ENCODE measurements around the gene C1D.

The C1D gene

DNA sequence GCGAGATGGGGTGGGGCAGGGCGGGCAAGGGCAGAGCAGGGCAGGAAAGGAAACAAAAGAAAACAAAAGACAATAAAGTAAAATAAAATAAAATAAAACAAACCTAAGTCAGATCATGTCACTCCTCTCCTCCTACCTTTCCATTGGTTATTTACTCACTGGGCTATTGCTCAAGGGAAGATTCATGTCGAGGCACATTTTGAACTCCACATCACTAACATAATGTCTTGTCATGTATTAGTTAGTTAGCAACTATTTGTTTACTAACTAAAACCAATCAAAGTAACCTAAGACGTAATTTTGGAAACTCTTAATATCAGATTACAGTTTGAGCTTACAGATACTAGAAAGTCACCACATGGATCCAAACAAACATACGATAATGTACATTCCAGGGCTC is 2.2 kb downstream of the C1D start:
- no peak overlapping the region for H3K27ac ChIP-seq (ENCODE audit: low read depth, low read length)
- no peaks in the 10 kb centered on the region for H3K36me3 ChIP-seq (ENCODE audit: control insufficient read depth in 5 of 5, insufficient read depth in 5 of 5, low read length in 5 of 5)
- no peaks in the 10 kb centered on the region for H3K27me3 ChIP-seq (ENCODE audit: control insufficient read depth in 5 of 5, insufficient read depth in 4 of 5, low read length in 5 of 5)
- no peak overlapping the region for H3K4me3 ChIP-seq (ENCODE audit: low read depth in 1 of 5, low read length in 5 of 5)
- H3K9me3 ChIP-seq (ENCODE audit: control insufficient read depth in 5 of 5, low read length in 5 of 5) = no peaks in the 10 kb centered on the region
- peaks cover 2 to 31% (median 27%) of the 10 kb centered on the region in 5 donors for H3K4me1 ChIP-seq (ENCODE audit: control insufficient read depth in 5 of 5, insufficient read depth in 5 of 5, low read length in 5 of 5)
- H3K9ac ChIP-seq (ENCODE audit: low read length in 5 of 5) = no peak overlapping the region

DNA sequence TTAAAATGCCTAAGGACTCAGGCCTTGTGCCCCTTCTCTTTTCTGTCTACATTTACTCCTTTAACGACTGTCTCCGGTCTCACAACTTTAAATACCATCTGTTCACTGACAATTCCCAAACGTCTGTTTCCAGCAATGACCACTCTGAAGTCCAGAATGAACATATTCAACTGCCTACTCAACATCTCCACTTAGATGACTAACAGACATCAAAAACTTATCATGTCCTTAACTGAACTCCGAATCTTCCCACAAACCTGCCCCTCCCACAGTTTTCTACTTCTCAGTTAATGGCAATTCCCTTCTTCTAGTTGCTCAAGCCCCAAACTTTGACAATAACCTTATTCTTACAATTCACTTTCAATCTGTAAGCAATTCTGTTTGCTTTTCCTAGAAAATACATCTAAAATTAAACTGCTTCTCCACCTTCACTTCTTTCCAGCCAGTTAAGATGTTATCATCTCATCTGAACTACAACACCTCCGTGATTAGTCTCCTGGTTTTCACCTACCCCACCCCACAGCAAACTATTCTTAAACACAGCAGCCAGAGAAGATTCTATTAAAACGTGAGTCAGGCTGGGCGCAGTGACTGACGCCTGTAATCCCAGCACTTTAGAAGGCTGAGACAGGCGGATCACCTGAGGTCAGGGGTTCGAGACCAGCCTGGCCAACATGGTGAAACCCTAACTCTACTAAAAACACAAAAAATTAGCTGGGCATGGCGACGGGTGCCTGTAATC is 2.8 kb downstream of the C1D start:
- Histone ChIP-seq H3K27me3 (ENCODE audit: control insufficient read depth in 5 of 5, insufficient read depth in 4 of 5, low read length in 5 of 5) (no peaks in the 10 kb centered on the region), H3K27ac (ENCODE audit: low read depth, low read length) (no peak overlapping the region), H3K36me3 (ENCODE audit: control insufficient read depth in 5 of 5, insufficient read depth in 5 of 5, low read length in 5 of 5) (no peaks in the 10 kb centered on the region), H3K4me3 (ENCODE audit: low read depth in 1 of 5, low read length in 5 of 5) (no peak overlapping the region), H3K9me3 (ENCODE audit: control insufficient read depth in 5 of 5, low read length in 5 of 5) (no peaks in the 10 kb centered on the region), H3K4me1 (ENCODE audit: control insufficient read depth in 5 of 5, insufficient read depth in 5 of 5, low read length in 5 of 5) (peaks cover 2 to 31% (median 27%) of the 10 kb centered on the region in 5 donors), H3K9ac (ENCODE audit: low read length in 5 of 5) (no peak overlapping the region)

- Histone ChIP-seq H3K27me3 (ENCODE audit: control insufficient read depth in 5 of 5, insufficient read depth in 4 of 5, low read length in 5 of 5) (no peaks in the 10 kb centered on the region), H3K4me3 (ENCODE audit: low read depth in 1 of 5, low read length in 5 of 5) (no peak overlapping the region), H3K36me3 (ENCODE audit: control insufficient read depth in 5 of 5, insufficient read depth in 5 of 5, low read length in 5 of 5) (no peaks in the 10 kb centered on the region), H3K9ac (ENCODE audit: low read length in 5 of 5) (no peak overlapping the region), H3K4me1 (ENCODE audit: control insufficient read depth in 5 of 5, insufficient read depth in 5 of 5, low read length in 5 of 5) (peaks cover under 1 to 36% (median 23%) of the 10 kb centered on the region in 5 donors), H3K27ac (ENCODE audit: low read depth, low read length) (no peak overlapping the region), H3K9me3 (ENCODE audit: control insufficient read depth in 5 of 5, low read length in 5 of 5) (no peaks in the 10 kb centered on the region)
Observed at GRCh38 chr2:68057658-68058396, 5.0 kb downstream of the C1D start.

GRCh38 chr2:68052717-68053422 is 9.9 kb downstream of the C1D start:
- no peaks in the 10 kb centered on the region for H3K27me3 ChIP-seq (ENCODE audit: control insufficient read depth in 5 of 5, insufficient read depth in 4 of 5, low read length in 5 of 5)
- H3K9me3 ChIP-seq (ENCODE audit: control insufficient read depth in 5 of 5, low read length in 5 of 5) = no peaks in the 10 kb centered on the region
- H3K4me3 ChIP-seq (ENCODE audit: low read depth in 1 of 5, low read length in 5 of 5) = no peak overlapping the region
- H3K9ac ChIP-seq (ENCODE audit: low read length in 5 of 5) = no peak overlapping the region
- H3K4me1 ChIP-seq (ENCODE audit: control insufficient read depth in 5 of 5, insufficient read depth in 5 of 5, low read length in 5 of 5) = peaks cover 0 to 5% (median 0%) of the 10 kb centered on the region in 5 donors
- H3K27ac ChIP-seq (ENCODE audit: low read depth, low read length) = no peak overlapping the region
- no peaks in the 10 kb centered on the region for H3K36me3 ChIP-seq (ENCODE audit: control insufficient read depth in 5 of 5, insufficient read depth in 5 of 5, low read length in 5 of 5)

DNA sequence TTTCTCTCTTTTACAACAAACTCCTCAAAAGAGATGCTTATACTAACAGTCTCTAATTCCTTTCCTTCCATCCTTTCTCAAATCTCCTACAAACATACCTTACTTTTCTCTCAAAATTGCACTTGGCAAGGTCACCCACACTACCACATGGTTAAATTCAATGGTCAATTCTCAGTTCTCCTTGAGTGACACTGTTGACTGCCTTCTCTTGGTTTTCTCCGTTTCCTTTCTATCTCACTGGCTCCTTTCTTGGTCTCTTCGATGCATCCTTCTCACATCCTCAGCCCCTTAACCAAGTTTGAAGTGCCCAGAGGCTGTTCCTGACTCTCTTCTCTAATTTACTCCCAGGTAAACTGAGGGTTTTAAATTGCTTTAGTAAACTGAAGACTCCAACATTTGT is 12.5 kb downstream of the C1D start:
- Histone ChIP-seq H3K9me3 (ENCODE audit: control insufficient read depth in 5 of 5, low read length in 5 of 5) (no peaks in the 10 kb centered on the region), H3K4me3 (ENCODE audit: low read depth in 1 of 5, low read length in 5 of 5) (no peak overlapping the region), H3K27ac (ENCODE audit: low read depth, low read length) (no peak overlapping the region), H3K4me1 (ENCODE audit: control insufficient read depth in 5 of 5, insufficient read depth in 5 of 5, low read length in 5 of 5) (peaks cover 0 to 5% (median 0%) of the 10 kb centered on the region in 5 donors), H3K36me3 (ENCODE audit: control insufficient read depth in 5 of 5, insufficient read depth in 5 of 5, low read length in 5 of 5) (peaks cover 0 to 4% (median 0%) of the 10 kb centered on the region in 5 donors), H3K9ac (ENCODE audit: low read length in 5 of 5) (no peak overlapping the region), H3K27me3 (ENCODE audit: control insufficient read depth in 5 of 5, insufficient read depth in 4 of 5, low read length in 5 of 5) (no peaks in the 10 kb centered on the region)

GRCh38 chr2:68046642-68047240 is 16.1 kb downstream of the C1D start:
- Histone ChIP-seq H3K36me3 (ENCODE audit: control insufficient read depth in 5 of 5, insufficient read depth in 5 of 5, low read length in 5 of 5) (peaks cover 5 to 13% (median 6%) of the 10 kb centered on the region in 5 donors), H3K9ac (ENCODE audit: low read length in 5 of 5) (no peak overlapping the region), H3K4me3 (ENCODE audit: low read depth in 1 of 5, low read length in 5 of 5) (no peak overlapping the region), H3K9me3 (ENCODE audit: control insufficient read depth in 5 of 5, low read length in 5 of 5) (no peaks in the 10 kb centered on the region), H3K27me3 (ENCODE audit: control insufficient read depth in 5 of 5, insufficient read depth in 4 of 5, low read length in 5 of 5) (no peaks in the 10 kb centered on the region), H3K4me1 (ENCODE audit: control insufficient read depth in 5 of 5, insufficient read depth in 5 of 5, low read length in 5 of 5) (no peaks in the 10 kb centered on the region), H3K27ac (ENCODE audit: low read depth, low read length) (no peak overlapping the region)

DNA sequence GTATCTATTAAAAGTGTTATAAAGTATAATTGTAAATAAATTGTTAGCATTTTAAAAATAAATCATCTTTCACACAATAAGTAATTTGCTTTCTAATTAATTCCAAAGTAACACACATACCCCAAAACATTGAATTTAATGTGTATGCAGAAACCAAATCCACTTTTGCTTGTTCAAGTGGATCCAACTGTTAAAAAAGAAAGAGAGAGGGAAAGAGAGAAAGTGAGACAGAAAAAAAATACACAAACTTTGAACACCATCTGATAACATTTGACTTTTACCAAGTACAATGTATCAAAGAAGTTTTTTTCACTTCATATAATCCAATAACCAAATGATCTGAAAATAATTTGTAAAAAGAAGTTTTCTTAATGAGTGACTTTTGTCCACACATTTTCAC is 16.6 kb downstream of the C1D start:
- Histone ChIP-seq H3K36me3 (ENCODE audit: control insufficient read depth in 5 of 5, insufficient read depth in 5 of 5, low read length in 5 of 5) (peaks cover 5 to 13% (median 8%) of the 10 kb centered on the region in 5 donors), H3K4me1 (ENCODE audit: control insufficient read depth in 5 of 5, insufficient read depth in 5 of 5, low read length in 5 of 5) (no peaks in the 10 kb centered on the region), H3K27me3 (ENCODE audit: control insufficient read depth in 5 of 5, insufficient read depth in 4 of 5, low read length in 5 of 5) (no peaks in the 10 kb centered on the region), H3K9me3 (ENCODE audit: control insufficient read depth in 5 of 5, low read length in 5 of 5) (no peaks in the 10 kb centered on the region), H3K9ac (ENCODE audit: low read length in 5 of 5) (no peak overlapping the region), H3K4me3 (ENCODE audit: low read depth in 1 of 5, low read length in 5 of 5) (no peak overlapping the region), H3K27ac (ENCODE audit: low read depth, low read length) (no peak overlapping the region)

- H3K27me3 ChIP-seq (ENCODE audit: control insufficient read depth in 5 of 5, insufficient read depth in 4 of 5, low read length in 5 of 5) = no peaks in the 10 kb centered on the region
- H3K27ac ChIP-seq (ENCODE audit: low read depth, low read length) = no peak overlapping the region
- H3K36me3 ChIP-seq (ENCODE audit: control insufficient read depth in 5 of 5, insufficient read depth in 5 of 5, low read length in 5 of 5) = peaks cover 5 to 13% (median 8%) of the 10 kb centered on the region in 5 donors
- no peak overlapping the region for H3K9ac ChIP-seq (ENCODE audit: low read length in 5 of 5)
- H3K4me3 ChIP-seq (ENCODE audit: low read depth in 1 of 5, low read length in 5 of 5) = no peak overlapping the region
- no peaks in the 10 kb centered on the region for H3K9me3 ChIP-seq (ENCODE audit: control insufficient read depth in 5 of 5, low read length in 5 of 5)
- H3K4me1 ChIP-seq (ENCODE audit: control insufficient read depth in 5 of 5, insufficient read depth in 5 of 5, low read length in 5 of 5) = no peaks in the 10 kb centered on the region
Observed at GRCh38 chr2:68045342-68045741, 17.5 kb downstream of the C1D start.

DNA sequence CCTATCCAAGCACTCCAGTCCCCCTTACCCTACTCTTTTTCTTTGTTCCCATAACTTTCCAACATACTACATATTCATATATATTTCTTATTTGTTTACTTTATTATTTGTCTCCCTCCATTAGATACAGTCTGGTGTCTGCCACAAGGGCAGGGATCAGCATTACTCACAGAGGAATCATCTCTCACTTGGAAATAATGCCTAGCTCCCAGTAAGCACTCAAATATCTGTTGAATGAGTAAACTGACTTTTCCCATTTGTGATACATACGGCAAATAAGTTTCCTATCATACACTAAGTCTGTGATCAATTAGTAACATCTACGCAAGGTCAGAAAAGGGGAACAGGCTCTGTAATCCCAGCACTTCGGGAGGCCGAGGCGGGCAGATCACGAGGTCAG is 18.7 kb downstream of the C1D start:
- peaks cover 5 to 13% (median 8%) of the 10 kb centered on the region in 5 donors for H3K36me3 ChIP-seq (ENCODE audit: control insufficient read depth in 5 of 5, insufficient read depth in 5 of 5, low read length in 5 of 5)
- no peak overlapping the region for H3K9ac ChIP-seq (ENCODE audit: low read length in 5 of 5)
- H3K27me3 ChIP-seq (ENCODE audit: control insufficient read depth in 5 of 5, insufficient read depth in 4 of 5, low read length in 5 of 5) = no peaks in the 10 kb centered on the region
- no peak overlapping the region for H3K4me3 ChIP-seq (ENCODE audit: low read depth in 1 of 5, low read length in 5 of 5)
- no peaks in the 10 kb centered on the region for H3K9me3 ChIP-seq (ENCODE audit: control insufficient read depth in 5 of 5, low read length in 5 of 5)
- no peaks in the 10 kb centered on the region for H3K4me1 ChIP-seq (ENCODE audit: control insufficient read depth in 5 of 5, insufficient read depth in 5 of 5, low read length in 5 of 5)
- H3K27ac ChIP-seq (ENCODE audit: low read depth, low read length) = no peak overlapping the region

Measured in subcutaneous abdominal adipose tissue (tissue), 5 donors.